Endothelial cell of umbilical vein (primary cell): ENCODE results near the gene RGS21.

Experiments used
- CTCF ChIP-seq, 2 donors: IDR thresholded peaks; 1 replicate in 1 of 2; 2 replicates in 1 of 2; pipeline ENCODE4 v1.5.1; 2011; ENCODE audit warnings: low read length in 2 of 2, mild to moderate bottlenecking in 2 of 2, moderate library complexity in 2 of 2, control low read depth in 1 of 2, inconsistent platforms in 1 of 2, low read depth in 1 of 2; ENCODE audit not compliant: insufficient read depth in 1 of 2; ENCODE audit errors: extremely low read depth in 1 of 2
- EZH2 ChIP-seq: IDR thresholded peaks from 2 replicates; pipeline ENCODE4 v1.6.1; 2012; ENCODE audit warnings: borderline replicate concordance, low read depth, mild to moderate bottlenecking, moderate library complexity, low read length, inconsistent platforms; ENCODE audit not compliant: severe bottlenecking
- GATA2 ChIP-seq: IDR thresholded peaks from 2 replicates; pipeline ENCODE4 v1.7.0; 2011; ENCODE audit warnings: low read depth, mild to moderate bottlenecking, moderate library complexity, mixed read lengths, low read length; ENCODE audit not compliant: insufficient read length, insufficient read depth
- JUN ChIP-seq: IDR thresholded peaks from 2 replicates; pipeline ENCODE4 v1.6.1; 2011; ENCODE audit warnings: borderline replicate concordance, low read depth; ENCODE audit not compliant: insufficient read length, insufficient read depth
- MAX ChIP-seq: IDR thresholded peaks from 2 replicates; pipeline ENCODE4 v1.6.1; 2011; ENCODE audit not compliant: insufficient read depth, insufficient read length
- POLR2A ChIP-seq: IDR thresholded peaks from 2 replicates; pipeline ENCODE4 v1.6.1; 2012; ENCODE audit warnings: low read depth, mild to moderate bottlenecking, control low read depth, low read length

GRCh38 chr1:192375306-192375705, 58.5 kb downstream of the RGS21 start:
- TF ChIP-seq GATA2 (no peak), CTCF (IDR thresholded peaks at IDR 0.05; ENCODE audit: extremely low read depth in 1 of 2, insufficient read depth in 1 of 2, low read depth in 1 of 2, low read length in 2 of 2) (no peak), POLR2A (no peak), JUN (no peak), EZH2 (no peak), MAX (no peak)
